HUDEP-2 (cell line): ENCODE results near the gene TM4SF4.
A peak's percentile ranks its signal among the peaks of the same experiment; 100 is the strongest.

Experiments
- DNase-seq, 76 experiments: peaks; one replicate each; lab custom pipeline; 2025; ENCODE audit not compliant: unreplicated experiment in 76 of 76; lab: John Stamatoyannopoulos, UW

TM4SF4 gene

DNA sequence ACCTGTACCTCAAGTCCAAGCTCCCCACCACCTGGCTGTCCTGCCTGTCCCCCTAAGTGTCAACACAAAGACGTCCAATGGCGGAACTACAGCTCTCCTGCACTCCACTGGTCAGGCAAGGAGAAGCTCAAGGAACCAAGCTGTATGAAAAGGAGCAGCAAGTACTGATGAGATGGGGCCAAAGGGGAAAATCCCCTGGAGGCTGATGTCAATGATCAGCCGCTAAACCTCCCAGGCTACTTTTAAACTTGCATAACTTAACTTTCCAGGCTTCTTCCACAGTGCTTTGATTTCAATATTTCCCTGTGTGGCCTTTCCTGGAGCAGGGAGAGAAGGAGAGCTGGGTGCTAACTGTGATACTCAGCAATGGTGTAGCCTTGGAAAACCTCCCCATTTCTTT is 35.0 kb downstream of the TM4SF4 start:
- DNase-seq, result no peak

DNA sequence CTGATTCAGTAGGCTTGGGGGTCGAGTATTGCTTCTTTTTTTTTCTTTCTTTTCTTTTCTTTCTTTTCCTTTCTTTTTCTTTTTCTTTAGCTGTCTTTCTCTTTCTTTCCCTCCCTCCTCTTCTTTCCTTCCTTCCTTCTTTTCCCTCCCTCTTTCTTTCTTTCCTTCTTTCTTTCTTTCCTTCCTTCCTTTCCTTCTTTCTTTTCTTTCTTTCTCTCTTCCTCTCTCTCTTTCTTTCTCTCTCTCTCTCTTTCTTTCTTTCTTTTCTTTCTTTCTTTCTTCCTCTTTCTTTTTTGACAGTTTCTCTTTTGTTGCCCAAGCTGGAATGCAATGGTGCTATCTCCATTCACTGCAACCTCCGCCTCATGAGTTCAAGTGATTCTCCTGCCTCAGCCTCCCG is 36.0 kb downstream of the TM4SF4 start:
- DNase-seq, result no peak

DNA sequence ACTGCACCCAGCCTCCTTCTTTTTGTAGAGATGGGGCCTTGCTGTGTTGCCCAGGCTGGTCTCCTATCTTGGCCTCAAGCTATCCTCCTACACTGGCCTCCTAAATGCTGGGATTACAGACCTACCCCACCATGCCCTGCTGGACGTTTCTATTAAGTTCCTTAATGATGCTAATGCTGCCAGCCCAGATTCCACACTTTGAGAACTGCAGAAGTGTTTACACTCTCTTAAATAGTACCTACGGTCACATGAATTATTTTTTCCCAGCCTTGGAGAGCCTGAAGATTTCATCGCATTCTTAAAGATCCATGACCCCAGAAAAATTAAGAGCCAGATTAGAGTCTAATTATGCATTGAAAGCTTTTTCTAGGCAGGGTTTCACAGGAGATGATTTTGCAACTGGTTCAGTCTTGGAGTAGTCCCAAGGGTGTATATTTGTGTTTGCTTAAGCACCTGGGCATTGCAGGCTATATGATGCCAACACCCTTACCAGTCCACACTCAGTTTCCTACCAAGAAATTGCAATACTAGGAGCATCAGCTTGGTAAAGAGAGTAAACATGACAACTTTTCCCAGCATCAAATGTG is 36.6 kb downstream of the TM4SF4 start:
- no peak for DNase-seq

DNA sequence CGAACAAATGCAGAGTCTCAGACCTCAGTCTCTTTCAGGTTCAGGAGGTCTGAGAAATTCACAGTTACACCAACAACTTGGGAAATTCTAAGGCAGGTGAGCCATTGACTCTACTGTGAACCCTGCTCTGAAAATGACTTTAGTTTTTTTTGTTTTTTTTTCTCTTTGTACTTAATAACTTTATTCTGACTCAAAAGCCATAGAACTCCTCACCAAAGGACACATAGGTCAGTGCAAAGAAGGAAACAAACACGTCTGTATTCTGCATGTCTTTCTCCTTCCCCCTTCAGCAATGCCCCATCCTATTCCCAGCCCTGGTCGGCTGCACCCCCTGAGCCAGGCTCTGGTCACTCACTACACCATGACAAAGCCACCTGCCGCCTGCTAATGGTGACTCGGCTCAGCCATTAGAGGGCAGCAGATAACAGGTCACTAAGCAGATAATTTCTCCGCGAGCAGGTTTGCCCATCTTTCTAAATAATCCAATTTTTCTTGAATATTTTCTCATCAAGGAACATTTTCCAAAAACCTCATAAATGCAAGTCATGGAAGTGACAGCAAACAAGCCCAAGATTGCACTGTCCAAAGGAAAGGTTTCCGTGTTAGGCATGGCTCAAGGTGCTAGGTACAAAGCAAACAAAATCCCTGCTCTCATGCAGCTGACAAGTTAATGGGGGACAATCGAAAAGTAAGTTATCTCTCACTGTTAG is 37.7 kb downstream of the TM4SF4 start:
- peak in 31 of 76 experiments; percentile 3 to 45 (median 17) for DNase-seq

DNA sequence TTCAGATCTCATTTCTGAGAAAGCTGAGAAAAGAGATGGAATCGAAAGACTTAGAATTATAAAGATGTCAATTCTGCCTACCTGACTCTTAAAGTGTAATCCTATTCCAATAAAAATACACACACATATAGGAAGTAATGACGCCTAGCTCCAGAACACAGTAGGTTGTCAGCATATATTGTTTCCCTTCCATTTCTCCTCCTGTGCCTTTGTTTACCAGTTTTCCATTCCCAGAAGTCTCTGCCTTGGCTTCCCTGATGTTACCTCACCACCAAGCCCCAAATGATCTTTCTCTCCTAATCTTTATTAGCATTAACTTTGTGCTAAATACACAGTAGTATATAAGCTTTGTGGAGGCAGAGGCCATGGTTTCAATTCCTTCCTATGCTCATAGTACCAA is 40.0 kb downstream of the TM4SF4 start:
- DNase-seq, result no peak

DNA sequence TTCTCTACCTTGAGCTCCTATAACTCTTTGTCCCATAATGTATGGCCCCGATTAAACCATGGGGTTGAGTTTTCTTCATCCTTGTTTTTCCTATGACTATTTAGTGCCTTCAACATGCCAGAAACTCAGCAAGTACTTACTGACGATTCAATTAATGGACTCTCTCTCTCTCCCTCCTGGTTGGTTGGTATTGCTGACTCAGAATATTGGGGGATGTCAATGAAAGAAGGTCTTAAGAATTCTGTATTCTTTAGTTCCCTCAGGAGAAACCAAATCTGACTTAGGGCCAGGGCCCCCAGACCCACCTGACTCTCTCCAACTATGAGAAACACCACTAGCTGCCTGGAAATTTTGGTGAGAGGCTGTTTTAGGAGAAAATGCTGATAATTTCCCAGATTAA is 40.8 kb downstream of the TM4SF4 start:
- DNase-seq, result no peak

DNA sequence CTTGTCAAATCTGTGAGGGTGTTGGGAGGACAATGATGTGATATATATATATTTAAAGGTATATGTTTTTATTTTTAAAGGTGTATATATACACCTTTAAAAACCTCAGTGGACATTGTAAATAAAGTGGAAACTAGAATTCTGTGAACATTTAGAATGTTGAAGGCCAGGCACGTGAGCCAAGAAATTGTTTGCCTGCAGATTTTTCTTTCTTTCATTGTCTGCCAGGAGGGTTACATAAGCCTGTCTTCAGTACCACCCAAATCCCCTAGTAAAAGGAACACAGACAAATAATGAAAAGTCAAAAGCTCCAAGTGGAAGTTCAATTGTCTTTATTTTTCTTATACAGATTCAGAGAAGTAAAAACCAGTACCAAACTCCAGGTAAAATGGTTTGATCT is 42.4 kb downstream of the TM4SF4 start:
- no peak for DNase-seq

DNA sequence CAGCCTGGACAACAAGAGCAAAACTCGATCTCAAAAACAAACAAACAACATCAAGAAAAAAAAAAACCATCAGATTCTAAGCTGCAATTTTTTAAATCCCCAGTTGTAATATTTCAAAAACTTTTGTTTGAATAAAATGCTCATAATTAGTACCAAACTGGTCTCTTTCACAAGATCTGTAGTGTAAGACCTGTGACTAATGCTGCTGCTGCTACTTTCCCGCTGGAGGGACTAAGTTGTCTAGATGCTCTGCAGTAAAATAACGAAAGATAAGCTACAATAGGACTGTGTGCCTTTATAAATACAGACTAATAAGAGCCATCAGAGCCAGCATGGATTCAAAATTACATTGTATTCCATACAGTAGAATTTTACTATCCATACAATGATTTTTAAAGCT is 45.4 kb downstream of the TM4SF4 start:
- no peak for DNase-seq

DNA sequence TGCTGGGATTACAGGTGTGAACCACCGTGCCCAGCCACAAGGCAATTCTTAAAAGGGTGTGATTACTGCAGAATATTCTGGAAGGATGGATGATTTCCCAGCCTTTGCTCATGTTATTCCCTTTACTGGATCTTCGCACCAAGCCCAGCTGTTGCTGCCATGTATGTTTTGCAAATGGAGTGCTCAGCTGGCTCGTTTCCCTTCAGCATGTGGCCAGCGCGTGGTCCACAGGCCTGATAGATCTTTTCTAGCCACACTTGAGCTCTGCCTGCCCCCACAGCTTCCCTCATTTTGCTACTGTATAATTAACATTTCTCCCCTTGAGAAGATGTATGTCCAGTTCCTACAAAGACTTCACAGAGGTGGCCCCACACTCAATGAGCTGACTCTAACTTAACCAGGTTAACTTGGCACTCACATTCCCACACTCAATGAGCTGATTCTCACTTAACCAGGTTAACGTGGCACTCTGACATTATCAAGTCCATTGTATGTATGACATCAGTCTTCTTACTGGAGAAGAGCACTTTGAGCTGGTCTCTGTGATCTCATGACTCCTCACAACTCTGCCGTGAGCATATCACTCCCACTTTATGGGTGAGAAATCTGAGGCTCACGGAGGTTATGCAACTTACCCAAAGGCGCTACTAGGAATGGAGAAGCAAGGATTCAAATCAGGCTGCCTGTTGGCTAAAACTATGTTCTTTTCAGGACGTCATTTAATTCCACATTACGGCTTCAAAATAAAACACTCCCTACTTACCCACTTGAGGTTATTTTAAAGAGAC is 49.2 kb downstream of the TM4SF4 start:
- no peak for DNase-seq

DNA sequence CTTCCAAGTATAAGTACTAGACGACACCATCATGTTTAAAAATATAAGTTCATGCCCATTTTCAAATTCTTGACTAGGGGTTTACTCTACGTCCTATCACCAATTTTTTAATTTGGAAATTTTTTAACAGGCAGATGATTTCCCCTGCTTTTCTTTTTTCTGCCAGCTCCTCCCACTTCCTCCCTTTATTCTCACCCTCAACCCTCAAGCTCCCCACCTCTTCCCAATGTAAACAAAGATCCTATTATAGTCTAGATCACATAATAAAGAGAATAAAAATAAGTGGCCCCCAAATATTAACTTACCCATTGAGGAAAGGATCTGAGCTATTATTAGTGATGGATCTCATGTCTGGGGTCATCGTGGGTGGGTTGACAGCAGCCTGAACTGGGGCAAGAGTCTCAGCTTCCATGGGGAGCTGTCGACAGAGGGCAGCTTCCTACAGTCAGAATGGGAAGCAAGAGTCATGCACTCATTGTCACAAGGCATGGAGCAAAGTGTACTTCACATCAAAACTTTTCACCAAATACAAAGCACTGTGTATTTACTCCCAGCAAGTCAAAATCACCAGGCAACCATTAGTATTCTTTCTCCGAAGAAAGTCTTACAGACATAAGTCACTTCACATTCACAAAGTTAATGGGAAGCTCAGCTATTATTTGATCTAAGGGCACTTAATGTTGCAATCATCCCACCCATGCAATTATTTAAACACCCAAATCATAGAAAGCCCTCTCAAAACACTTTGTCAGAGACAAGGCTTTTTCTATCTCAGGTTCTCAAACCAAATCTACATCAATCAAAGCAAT is 53.2 kb downstream of the TM4SF4 start:
- no peak for DNase-seq

DNA sequence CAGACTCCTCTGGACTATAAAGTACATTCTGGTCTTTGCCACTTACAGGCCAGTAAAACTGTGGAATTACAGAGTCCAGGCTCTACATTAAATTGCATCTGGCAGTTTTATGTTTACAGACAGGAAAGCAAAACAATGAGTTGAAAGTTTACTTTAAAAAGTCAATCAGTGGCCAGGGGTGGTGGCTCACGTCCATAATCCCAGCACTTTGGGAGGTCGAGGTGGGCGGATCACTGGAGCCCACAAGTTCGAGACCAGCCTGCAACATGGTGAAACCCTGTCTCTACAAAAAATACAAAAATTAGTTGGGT is 53.8 kb downstream of the TM4SF4 start:
- no peak for DNase-seq

DNA sequence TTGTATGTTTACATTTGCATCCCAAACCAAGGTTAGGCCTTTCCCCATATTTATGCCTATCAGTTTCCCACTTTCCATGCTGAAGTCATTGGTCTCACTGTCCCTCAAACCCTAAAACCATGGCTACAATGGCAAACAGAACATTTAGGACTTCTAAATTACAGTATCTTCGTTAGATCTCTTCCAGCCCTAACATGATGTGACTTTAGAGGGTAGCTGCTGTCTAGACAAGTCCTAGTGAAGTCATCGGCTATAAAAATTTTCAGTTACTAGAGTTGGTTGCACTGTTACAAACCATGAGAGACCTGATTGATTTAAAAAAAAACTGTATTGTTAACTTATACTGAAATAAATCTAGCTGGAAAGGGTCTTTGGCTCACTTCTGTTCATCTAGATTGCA is 54.6 kb downstream of the TM4SF4 start:
- no peak for DNase-seq

DNA sequence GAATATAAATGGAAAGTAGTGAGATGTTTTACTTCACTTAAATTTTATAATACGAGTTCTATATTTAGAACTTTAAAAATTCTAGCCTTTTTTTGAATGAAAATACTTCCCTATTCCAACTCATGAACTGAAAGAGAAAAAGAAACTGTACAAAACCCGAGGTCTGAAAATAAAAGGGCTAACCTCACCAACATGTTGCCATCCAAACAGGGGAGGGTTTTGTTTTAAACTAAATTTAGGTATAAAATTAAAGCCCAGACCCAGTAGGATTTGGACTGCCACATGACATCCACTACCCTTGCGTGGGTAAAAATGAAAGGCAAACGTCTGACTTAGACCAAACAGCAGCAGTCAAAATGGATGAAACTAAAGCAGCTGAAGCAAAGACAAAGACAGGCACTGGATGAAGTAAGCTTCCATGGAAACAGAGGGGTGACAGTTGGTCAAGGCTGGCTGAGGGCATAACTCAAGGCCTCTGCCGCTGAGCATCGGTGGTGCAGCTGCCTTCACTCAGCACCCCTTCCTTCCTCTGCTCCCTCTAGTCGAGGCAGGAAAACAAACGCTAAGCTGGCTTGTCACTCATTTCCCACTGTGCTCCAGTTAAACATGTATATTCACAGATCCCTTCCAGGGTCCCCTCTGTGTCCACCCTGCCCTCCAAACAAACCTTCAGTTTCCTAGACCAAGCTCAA is 58.1 kb downstream of the TM4SF4 start:
- DNase-seq, result no peak

DNA sequence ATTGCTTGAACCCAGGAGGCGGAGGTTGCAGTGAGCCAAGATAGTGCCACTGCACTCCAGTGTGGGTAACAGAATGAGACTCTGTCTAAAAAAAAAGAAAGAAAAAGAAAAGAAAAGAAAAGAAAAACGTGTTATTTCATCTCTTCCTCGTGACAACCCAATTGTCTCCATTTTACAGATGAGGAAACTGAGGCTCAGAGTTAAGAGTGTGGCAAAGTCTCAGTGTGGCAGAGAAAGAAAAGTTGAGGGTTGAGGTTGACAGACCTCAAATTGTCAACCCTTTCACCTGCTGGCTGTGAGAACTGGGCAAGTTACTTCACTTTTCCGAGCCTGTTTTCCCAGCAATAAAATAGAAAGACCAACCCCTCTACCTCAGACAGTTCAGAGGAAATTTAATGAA is 59.6 kb downstream of the TM4SF4 start:
- DNase-seq, result no peak

DNA sequence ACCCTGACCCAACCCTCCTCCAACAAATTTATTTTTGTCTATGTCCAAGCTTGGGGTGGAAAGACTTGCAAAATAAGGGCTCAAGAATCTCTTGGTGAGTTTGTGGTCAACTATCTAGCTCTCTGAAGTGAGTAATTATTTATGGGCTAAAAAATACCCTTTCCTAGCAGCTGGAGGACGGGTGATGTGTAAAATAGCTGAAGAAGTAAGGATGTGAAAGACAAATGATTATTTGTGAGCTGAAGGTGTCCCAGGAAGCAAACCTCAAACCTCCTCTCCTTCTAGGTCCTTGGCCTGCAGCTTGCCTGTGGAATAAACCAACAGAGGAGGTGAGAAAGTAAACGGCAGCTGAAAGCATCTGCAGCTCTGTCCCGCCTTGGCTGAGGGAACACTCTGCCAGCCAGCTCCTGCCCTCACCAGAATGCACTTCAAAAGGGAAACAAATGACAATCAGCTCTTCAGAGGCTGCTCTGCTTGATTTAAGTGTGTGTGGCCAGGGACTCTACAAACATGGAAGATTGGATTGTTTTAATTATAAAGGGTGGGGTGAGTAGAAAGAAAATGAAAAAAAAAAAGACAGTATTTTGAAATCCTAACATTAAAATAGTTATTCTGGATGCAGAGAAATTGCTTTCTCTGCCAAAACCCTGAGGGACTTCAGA is 60.3 kb downstream of the TM4SF4 start:
- no peak for DNase-seq

DNA sequence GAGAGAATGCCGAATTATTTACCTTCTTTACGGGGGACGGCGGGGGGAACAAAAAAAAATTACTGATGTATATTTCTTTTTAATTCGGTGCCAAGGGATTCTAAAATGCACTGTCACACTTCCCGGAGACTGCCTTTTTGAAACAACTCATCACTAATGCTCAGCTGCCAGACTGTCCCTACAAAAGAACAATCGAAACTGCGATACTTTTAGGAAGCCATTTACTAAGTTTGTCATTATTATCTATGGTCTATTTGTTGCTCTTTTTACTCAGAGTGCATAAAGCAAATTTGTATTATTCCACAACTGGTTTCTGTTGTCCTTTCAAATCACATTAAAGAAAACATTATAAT is 60.8 kb downstream of the TM4SF4 start:
- no peak for DNase-seq

DNA sequence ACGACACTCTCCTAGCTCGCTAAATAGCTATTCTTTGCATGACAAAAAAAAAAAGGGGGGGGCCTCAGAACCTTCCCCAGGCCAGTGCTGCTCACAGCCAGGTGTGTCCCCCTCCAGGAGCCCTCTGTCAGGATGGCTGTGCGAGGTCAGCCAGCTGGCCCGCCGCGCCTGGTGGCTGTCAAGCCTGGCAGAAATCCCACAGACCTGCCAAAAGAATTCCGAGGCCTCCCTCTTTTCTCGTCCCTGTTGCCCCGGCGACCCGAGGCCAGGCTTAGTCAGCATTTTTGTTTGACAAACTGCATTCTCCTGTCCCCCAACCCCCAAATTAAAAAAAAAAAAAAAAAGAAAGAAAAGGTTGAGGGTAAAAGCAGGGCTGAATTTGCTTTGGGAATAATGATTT is 61.9 kb downstream of the TM4SF4 start:
- no peak for DNase-seq

DNA sequence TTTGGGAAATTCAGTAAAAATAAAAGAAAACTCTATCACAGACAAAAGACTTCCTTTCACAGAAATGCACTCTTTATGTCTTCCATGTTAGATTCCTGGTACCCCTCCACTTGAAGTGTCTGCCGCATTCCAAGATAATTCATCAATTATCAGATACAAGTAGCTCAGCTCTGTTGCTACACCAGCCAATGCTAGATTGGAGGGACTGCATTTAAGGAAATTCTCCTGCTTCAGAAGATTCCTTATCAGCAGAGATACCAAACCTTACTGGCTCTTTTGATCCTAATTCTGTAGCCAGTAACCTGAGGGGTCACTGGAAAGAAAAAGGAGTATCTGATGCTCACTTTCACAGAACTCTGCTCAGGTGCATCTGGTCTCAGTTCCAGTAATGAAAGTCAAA is 63.9 kb downstream of the TM4SF4 start:
- no peak for DNase-seq

DNA sequence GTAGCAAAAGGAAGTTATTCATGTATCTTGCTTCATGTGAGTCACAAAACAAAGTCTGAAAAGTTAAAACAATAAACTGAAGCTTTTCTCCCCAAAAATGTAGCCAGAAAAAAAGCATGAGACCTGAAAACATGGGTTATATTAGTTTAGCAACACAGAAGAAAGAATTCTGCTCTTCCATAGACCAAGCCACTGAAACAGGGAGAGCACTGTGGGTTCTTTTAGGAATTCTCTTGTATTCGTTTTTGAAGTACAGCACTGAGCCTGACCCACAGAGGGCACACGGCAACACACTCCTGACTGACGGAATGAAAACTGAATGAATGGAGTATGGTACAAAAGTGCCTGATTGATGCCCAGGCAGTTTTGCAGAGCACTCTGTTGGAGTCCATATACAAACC is 66.6 kb downstream of the TM4SF4 start:
- no peak for DNase-seq
